Stimulated activated naive B cell treated with anti-CD40 and anti-IgM and Interleukin-4, amounts not matched to agents 10 μg/mL and 1 μg/mL and 100 μg/mL, for 72 hours (primary cell): ENCODE data around the gene MRPL4.
"Not testable (repeated sequence)": the region's sequence is repeated elsewhere in the genome, so short reads cannot be mapped to it uniquely, and the experiment has no call there.

Experiments
- ATAC-seq, 2 donors: fragments of 150-1000 bp; cut with Tn5 transposase; replicated peaks; 2 replicates each; pipeline ENCODE4 v1.10.0; 2021; ENCODE audit warnings: moderate library complexity in 1 of 2
- DNase-seq: peaks from one replicate; pipeline ENCODE4 v3.0.0; 2021
- H3K27ac Mint-ChIP-seq: one replicate; pipeline ENCODE4 v1.8.0; 2022; ENCODE audit warnings: mild to moderate bottlenecking, mixed read lengths
- H3K27me3 Mint-ChIP-seq, 2 donors: one replicate each; pipeline ENCODE4 v1.8.0; 2022; ENCODE audit warnings: mixed read lengths in 2 of 2
- H3K36me3 Mint-ChIP-seq, 2 donors: one replicate each; pipeline ENCODE4 v1.8.0; 2022; ENCODE audit warnings: mixed read lengths in 2 of 2, mild to moderate bottlenecking in 1 of 2
- H3K4me1 Mint-ChIP-seq, 2 donors: one replicate each; pipeline ENCODE4 v1.8.0; 2022; ENCODE audit warnings: mixed read lengths in 2 of 2, mild to moderate bottlenecking in 1 of 2
- H3K4me3 Mint-ChIP-seq, 2 donors: one replicate each; pipeline ENCODE4 v1.8.0; 2022; ENCODE audit warnings: mild to moderate bottlenecking in 2 of 2, mixed read lengths in 2 of 2, moderate library complexity in 1 of 2
- H3K9me3 Mint-ChIP-seq, 2 donors: one replicate each; pipeline ENCODE4 v1.8.0; 2022; ENCODE audit warnings: mixed read lengths in 2 of 2, mild to moderate bottlenecking in 1 of 2

The MRPL4 gene

GRCh38 chr19:10260141-10260584 is 8.1 kb downstream of the MRPL4 start:
- peaks cover 18 to 38% of the 10 kb centered on the region in 2 donors for H3K4me1 Mint-ChIP-seq
- peak overlapping the region in 1 of 2 donors; percentile 16 for H3K4me3 Mint-ChIP-seq
- no peaks in the 10 kb centered on the region for H3K27me3 Mint-ChIP-seq
- DNase-seq, result no peak
- no peaks in the 10 kb centered on the region for H3K9me3 Mint-ChIP-seq
- ATAC-seq, result peak; percentile 42 to 51
- H3K36me3 Mint-ChIP-seq, result peaks cover 32 to 36% of the 10 kb centered on the region in 2 donors
- H3K27ac Mint-ChIP-seq, result peak overlapping the region; percentile 42

GRCh38 chr19:10262771-10263170 is 10.8 kb downstream of the MRPL4 start:
- DNase-seq (no peak), ATAC-seq (no peak)
- Mint-ChIP-seq H3K27me3 (no peaks in the 10 kb centered on the region), H3K4me3 (no peak overlapping the region), H3K27ac (no peak overlapping the region), H3K9me3 (no peaks in the 10 kb centered on the region), H3K4me1 (peaks cover 9 to 26% of the 10 kb centered on the region in 2 donors), H3K36me3 (peaks cover 14 to 18% of the 10 kb centered on the region in 2 donors)

- H3K27ac Mint-ChIP-seq, result no peak overlapping the region
- ATAC-seq, result no peak
- DNase-seq, result no peak
- peaks cover 5 to 8% of the 10 kb centered on the region in 2 donors for H3K36me3 Mint-ChIP-seq
- no peaks in the 10 kb centered on the region for H3K27me3 Mint-ChIP-seq
- H3K9me3 Mint-ChIP-seq, result no peaks in the 10 kb centered on the region
- H3K4me3 Mint-ChIP-seq, result no peak overlapping the region
- peaks cover 13 to 19% of the 10 kb centered on the region in 2 donors for H3K4me1 Mint-ChIP-seq
These were observed 14.7 kb downstream of the MRPL4 start for GRCh38 chr19:10266706-10267105.

- H3K36me3 Mint-ChIP-seq, result peaks cover 13 to 20% of the 10 kb centered on the region in 2 donors
- DNase-seq (no peak), ATAC-seq (no peak)
- no peak overlapping the region for H3K27ac Mint-ChIP-seq
- H3K4me1 Mint-ChIP-seq, result peaks cover 19 to 28% of the 10 kb centered on the region in 2 donors
- H3K27me3 Mint-ChIP-seq, result no peaks in the 10 kb centered on the region
- no peaks in the 10 kb centered on the region for H3K9me3 Mint-ChIP-seq
- no peak overlapping the region for H3K4me3 Mint-ChIP-seq
These were observed 16.1 kb downstream of the MRPL4 start for GRCh38 chr19:10268071-10268470.

- ATAC-seq (peak; percentile 67 to 71), DNase-seq (peak; percentile 86)
- Mint-ChIP-seq H3K27me3 (no peaks in the 10 kb centered on the region), H3K27ac (peak overlapping the region; percentile 99), H3K9me3 (no peaks in the 10 kb centered on the region), H3K4me1 (peaks cover 22 to 39% of the 10 kb centered on the region in 2 donors), H3K36me3 (peaks cover 17 to 28% of the 10 kb centered on the region in 2 donors), H3K4me3 (peak overlapping the region; percentile 94 to 97)
These were observed 17.5 kb downstream of the MRPL4 start for GRCh38 chr19:10269333-10270179.

- Mint-ChIP-seq H3K4me3 (peak overlapping the region; percentile 94 to 97), H3K9me3 (no peaks in the 10 kb centered on the region), H3K27ac (peak overlapping the region; percentile 99), H3K4me1 (peaks cover 26 to 46% of the 10 kb centered on the region in 2 donors), H3K36me3 (peaks cover 23 to 35% of the 10 kb centered on the region in 2 donors), H3K27me3 (no peaks in the 10 kb centered on the region)
- ATAC-seq, result peak; percentile 78 to 83
- peak; percentile 96 for DNase-seq
These were observed 18.2 kb downstream of the MRPL4 start for GRCh38 chr19:10270180-10270615.

GRCh38 chr19:10270616-10271394 is 18.8 kb downstream of the MRPL4 start, which contains the start of gene ICAM1:
ICAM1 (plus strand) TSS chr19:10271120; CDS start chr19:10271160, 40 bp downstream.
- DNase-seq (peak; percentile 86), ATAC-seq (peak; percentile 65 to 67)
- no peaks in the 10 kb centered on the region for H3K27me3 Mint-ChIP-seq
- peak within 1 kb of the TSS; percentile 99 for H3K27ac Mint-ChIP-seq
- no peaks in the 10 kb centered on the region for H3K9me3 Mint-ChIP-seq
- H3K4me3 Mint-ChIP-seq, result peak within 1 kb of the TSS; percentile 94 to 97
- H3K4me1 Mint-ChIP-seq, result peaks cover 26 to 47% of the 10 kb centered on the region in 2 donors
- H3K36me3 Mint-ChIP-seq, result peaks cover 25 to 37% of the 10 kb centered on the region in 2 donors

GRCh38 chr19:10271543-10272086 is 19.6 kb downstream of the MRPL4 start:
- peak overlapping the region; percentile 99 for H3K27ac Mint-ChIP-seq
- peak overlapping the region; percentile 94 to 97 for H3K4me3 Mint-ChIP-seq
- DNase-seq (peak; percentile 81), ATAC-seq (peak; percentile 30 to 37)
- peaks cover 26 to 47% of the 10 kb centered on the region in 2 donors for H3K4me1 Mint-ChIP-seq
- H3K27me3 Mint-ChIP-seq, result no peaks in the 10 kb centered on the region
- H3K36me3 Mint-ChIP-seq, result peaks cover 25 to 37% of the 10 kb centered on the region in 2 donors
- no peaks in the 10 kb centered on the region for H3K9me3 Mint-ChIP-seq

GRCh38 chr19:10274589-10274988 is 22.6 kb downstream of the MRPL4 start:
- no peak for ATAC-seq
- H3K4me1 Mint-ChIP-seq, result peaks cover 36 to 69% of the 10 kb centered on the region in 2 donors

GRCh38 chr19:10277795-10278589 is 26.0 kb downstream of the MRPL4 start:
- peaks cover 30 to 53% of the 10 kb centered on the region in 2 donors for H3K4me1 Mint-ChIP-seq
- peak overlapping the region; percentile 74 for H3K27ac Mint-ChIP-seq
- H3K9me3 Mint-ChIP-seq, result no peaks in the 10 kb centered on the region
- no peaks in the 10 kb centered on the region for H3K27me3 Mint-ChIP-seq
- peaks cover 49 to 63% of the 10 kb centered on the region in 2 donors for H3K36me3 Mint-ChIP-seq
- DNase-seq, result no peak
- ATAC-seq, result peak; percentile 49 to 71
- H3K4me3 Mint-ChIP-seq, result peak overlapping the region; percentile 52 to 63

More at GRCh38 chr19:10274589-10274988, 22.6 kb downstream of the MRPL4 start:
- H3K9me3 Mint-ChIP-seq, result no peaks in the 10 kb centered on the region
- no peak for DNase-seq
- peak overlapping the region; percentile 91 for H3K27ac Mint-ChIP-seq
- peak overlapping the region; percentile 72 to 80 for H3K4me3 Mint-ChIP-seq
- H3K27me3 Mint-ChIP-seq, result no peaks in the 10 kb centered on the region
- peaks cover 44 to 63% of the 10 kb centered on the region in 2 donors for H3K36me3 Mint-ChIP-seq

GRCh38 chr19:10278935-10279334 is 26.9 kb downstream of the MRPL4 start:
- Mint-ChIP-seq H3K4me1 (peaks cover 36 to 55% of the 10 kb centered on the region in 2 donors), H3K36me3 (peaks cover 55 to 67% of the 10 kb centered on the region in 2 donors), H3K9me3 (no peaks in the 10 kb centered on the region), H3K27me3 (no peaks in the 10 kb centered on the region), H3K4me3 (peak overlapping the region; percentile 37 to 67), H3K27ac (peak overlapping the region; percentile 73)
- DNase-seq (no peak), ATAC-seq (no peak)

- ATAC-seq (no peak), DNase-seq (no peak)
- peak overlapping the region; percentile 70 for H3K27ac Mint-ChIP-seq
- peaks cover 57 to 65% of the 10 kb centered on the region in 2 donors for H3K36me3 Mint-ChIP-seq
- H3K27me3 Mint-ChIP-seq, result no peaks in the 10 kb centered on the region
- H3K9me3 Mint-ChIP-seq, result no peaks in the 10 kb centered on the region
- peaks cover 32 to 55% of the 10 kb centered on the region in 2 donors for H3K4me1 Mint-ChIP-seq
- H3K4me3 Mint-ChIP-seq, result peak overlapping the region; percentile 3 to 58
These were observed 27.9 kb downstream of the MRPL4 start for GRCh38 chr19:10279737-10280442.

- Mint-ChIP-seq H3K36me3 (peaks cover 67 to 74% of the 10 kb centered on the region in 2 donors), H3K4me1 (peaks cover 49 to 70% of the 10 kb centered on the region in 2 donors)
- not testable (repeated sequence) for H3K27ac Mint-ChIP-seq, DNase-seq, H3K4me3 Mint-ChIP-seq, H3K27me3 Mint-ChIP-seq, H3K9me3 Mint-ChIP-seq, ATAC-seq
These were observed 30.0 kb downstream of the MRPL4 start for GRCh38 chr19:10282043-10282442.
